NCI-H187 treated with DMSO at 0.1 percent for 48 hours (cell line): ENCODE results near the gene MGAT4B.
"Not testable (repeated sequence)": the region's sequence is repeated elsewhere in the genome, so short reads cannot be mapped to it uniquely, and the experiment has no call there.

Experiments used
- DNase-seq: peaks from one replicate; lab custom pipeline; 2025; lab: John Stamatoyannopoulos, UW

Gene MGAT4B

DNA sequence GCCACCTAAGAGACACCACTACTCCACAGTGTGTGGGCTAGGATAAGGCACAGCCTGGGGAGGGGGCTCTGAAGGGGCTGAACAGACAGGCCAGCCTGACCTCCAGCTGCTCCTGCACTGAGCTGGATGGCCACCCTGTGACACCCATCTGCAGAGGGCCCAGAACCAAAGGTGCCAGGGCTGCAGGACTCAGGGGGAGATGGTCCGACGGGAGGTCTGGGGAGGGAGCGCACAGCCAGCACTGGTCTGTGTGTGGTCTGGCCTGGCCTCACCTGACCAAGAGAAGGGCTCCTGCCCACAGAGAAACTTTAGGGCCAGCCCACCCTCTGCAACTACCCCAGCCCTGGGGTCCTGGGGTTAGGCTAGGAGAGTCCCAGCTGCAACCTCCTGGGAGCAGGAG lies 12.1 kb downstream of the MGAT4B start:
- no peak for DNase-seq

DNA sequence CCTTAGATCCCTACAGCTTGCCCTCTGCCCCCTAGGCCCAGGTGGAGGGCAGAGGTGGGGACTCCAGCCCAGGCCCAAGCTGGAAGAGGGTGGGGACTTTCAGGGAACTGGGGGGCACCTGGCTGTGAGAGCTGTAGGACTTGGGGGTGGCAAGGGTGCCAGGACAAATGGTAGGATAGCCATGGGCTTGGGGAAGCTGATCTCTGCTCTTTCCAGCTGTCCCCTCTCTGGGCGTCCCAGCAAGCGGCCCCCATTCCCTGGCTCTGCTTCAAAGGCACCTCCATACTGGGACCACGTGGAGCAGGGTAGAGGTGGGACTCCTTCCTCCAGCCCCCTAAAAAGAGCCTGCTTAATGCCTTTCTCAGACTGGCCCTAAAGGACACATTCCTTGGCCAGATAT lies 12.5 kb downstream of the MGAT4B start:
- no peak for DNase-seq

DNA sequence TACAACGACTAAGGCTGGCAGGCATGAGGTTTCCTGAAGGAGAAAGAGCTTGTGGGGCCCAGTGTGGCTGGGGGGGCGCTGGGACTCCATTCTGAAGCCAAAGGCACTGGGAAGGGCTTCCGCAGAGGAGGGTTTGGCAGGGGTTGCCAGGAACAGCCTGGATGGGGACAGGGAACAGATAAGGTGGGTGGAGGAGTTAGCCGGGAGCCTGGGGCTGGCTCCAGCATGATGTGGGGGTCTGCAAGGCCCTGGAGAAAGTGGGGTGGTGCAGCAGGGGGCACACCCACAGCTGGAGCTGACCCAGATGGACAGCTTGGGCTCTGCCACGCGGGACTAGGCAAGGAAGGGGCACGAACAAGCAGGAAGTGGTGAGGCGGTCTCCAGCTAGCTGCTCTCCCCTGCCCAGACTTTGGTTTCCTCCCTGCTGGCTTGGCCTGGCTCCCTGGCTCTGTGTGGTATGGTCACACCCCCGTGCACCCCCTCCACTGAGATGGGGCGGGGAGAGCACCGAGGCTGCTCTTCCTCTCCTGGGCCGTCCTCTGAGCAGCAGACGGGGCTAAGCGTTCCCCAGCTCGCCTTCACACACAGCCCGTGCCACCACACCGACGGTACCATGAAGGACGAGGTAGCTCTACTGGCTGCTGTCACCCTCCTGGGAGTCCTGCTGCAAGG lies 13.1 kb downstream of the MGAT4B start, which contains the start of gene LTC4S:
Gene LTC4S (plus strand): TSS at position 519 of the 672 bp plus-strand sequence. CDS start 95 bp downstream, at position 614.
- no peak for DNase-seq

DNA sequence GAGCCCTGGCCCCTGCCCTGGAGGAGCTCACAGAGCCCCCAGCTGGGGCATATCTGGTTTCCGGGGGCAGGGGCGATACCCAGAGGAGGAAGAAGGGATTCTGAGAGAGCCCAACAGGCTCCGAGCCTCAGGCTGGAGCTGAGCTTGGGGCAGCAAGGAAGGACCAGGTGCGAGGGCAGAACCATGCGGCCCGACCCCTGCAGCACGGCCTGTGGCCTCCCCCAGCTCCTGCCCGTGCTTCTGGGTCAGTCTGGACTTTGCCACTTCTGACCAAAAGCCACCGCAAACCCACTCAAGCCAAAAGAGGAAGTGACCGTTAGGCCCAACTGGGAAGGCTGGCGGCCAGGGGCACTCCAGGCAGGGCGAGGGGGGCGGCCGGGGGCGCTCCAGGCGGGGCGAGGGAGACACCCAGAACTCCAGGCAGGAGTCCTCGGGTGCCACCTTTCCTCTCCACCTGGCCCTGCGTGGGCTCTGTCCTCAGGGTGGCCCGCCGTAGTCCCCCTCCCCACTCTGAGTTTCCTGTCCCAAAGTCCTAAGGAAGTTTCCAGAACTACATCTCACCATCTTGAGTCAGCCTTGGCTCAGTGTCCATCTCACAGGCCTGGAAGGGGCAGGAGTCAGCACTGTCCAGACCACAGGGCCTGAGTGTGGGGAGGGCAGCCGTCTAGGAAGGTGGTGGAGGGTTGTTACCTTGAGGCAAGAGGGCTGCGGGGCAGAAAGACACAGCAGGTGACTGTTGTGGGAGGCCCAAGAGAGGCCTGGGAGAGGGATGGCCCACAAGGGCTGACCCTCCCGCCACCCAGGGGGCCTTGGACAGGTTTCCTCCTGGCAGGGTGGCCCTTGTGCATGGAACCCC lies 13.8 kb downstream of the MGAT4B start:
- no peak for DNase-seq

DNA sequence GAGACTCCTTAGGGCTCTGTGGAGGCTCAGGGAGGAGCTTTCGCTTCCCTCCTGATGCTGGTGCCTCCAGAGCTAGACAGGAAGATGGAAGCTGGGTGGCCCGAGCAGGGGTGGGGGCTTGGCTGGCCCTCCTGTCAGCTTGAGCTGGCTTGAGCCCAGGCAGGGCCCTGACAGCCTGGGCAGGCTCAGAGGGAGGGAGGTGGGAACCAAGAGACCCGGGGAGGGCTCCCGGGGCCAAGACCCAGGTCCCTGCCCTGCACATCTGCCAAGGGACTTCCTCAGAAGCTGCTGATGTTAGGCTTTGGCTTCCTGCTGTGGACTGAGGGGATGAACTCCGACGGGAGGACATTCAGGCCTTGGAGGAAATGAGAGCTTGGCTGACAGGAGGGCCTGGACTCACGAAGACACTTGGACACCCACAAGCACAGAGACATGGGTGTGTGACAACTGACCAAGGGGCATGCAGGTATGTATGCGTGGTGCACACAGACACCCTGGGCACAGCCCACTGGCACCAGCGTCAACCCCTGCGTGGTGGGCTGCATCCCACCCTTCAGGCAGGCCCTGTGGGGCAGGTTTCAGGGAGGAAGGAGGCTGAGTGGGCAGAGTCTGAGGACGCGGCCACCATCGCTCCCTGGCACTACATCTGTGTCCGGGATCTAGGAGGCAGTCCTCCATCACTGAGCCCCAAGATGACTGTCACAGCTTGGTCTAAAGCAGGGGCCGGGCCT lies 14.6 kb downstream of the MGAT4B start:
- no peak for DNase-seq

DNA sequence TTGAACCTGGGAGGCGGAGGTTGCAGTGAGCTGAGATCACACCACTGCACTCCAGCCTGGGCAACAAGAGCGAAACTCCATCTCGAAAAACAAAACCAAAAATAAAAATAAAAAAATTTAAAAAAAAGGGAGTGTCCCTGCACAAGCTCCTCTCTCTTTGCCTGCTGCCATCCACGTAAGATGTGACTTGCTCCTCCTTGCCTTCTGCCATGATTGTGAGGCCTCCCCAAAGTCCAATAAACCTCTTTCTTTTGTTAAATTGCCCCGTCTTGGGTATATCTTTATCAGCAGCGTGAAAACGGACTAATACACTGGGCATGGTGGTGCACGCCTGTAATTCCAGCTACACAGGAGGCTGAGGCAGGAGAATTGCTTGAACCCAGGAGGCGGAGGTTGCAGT lies 17.4 kb downstream of the MGAT4B start:
- DNase-seq = not testable (repeated sequence)

DNA sequence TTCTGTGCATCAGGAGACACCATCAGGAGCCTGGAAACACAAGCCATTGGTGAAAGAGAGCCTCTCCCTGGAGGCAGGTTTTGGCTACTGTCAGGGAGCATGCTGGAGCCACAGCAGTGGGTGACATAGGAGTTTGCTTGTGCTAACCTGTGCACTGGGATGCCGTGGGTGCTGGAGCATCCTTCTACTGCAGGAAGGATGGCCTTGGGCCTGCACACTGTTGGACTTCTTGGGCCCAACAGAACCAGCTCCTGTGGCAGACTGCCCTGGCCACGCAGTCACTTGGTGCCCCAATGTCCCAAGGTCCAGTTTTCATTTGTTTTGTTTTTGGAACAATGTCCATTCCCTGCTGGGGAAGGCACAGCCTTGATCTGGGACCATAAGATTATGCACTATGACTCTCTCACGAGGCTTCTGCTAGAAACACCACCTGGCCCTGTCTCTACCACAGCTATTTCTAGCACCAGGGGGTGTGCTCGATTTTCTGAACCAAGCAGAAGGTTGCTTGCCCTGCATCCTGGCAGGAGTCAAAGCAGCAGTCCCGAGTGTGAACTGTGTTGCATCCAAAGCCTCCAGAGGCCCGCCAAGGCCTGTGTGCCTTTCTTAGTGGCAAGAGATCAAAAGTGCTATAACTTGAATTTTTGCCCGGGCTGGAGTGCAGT lies 18.3 kb downstream of the MGAT4B start:
- no peak for DNase-seq

DNA sequence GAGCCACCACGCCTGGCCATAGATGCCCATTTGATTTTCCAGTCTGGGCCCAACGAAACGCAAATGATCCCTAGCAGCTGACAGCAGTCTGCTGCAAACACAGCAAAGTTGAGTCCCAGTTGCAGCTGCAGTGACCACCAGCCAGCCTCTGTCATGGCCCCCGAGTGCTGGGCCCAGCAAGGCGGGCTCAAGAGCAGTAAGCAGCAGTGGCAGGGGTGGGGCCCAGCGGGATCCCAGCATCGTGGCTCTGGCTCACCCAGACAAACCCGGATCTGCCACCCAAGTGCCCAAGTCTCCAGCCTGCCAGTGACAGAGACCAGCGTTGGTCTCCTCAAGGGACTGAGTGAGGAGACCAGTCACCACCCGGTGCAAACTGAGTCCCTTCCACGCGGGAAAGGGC lies 19.8 kb downstream of the MGAT4B start:
- no peak for DNase-seq

DNA sequence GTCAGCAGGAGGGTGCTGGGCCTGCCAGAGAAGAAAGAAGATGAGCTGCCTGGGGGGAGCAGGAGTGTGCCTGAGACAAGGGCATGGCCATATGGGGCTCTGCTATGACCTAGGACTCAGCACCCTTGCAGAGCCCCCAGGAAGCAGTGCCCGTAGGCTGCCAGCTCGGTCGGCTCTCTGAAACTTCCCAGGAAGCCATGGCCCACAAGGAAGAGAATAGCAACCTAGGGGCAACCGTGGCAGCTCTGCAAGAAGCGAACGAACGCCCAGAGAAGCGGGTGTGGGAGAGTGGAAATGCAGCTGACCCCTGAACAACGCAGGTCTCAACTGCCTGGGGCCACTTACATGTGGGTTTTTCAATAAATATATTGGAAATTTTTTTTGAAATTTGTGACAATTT lies 23.5 kb downstream of the MGAT4B start:
- no peak for DNase-seq

DNA sequence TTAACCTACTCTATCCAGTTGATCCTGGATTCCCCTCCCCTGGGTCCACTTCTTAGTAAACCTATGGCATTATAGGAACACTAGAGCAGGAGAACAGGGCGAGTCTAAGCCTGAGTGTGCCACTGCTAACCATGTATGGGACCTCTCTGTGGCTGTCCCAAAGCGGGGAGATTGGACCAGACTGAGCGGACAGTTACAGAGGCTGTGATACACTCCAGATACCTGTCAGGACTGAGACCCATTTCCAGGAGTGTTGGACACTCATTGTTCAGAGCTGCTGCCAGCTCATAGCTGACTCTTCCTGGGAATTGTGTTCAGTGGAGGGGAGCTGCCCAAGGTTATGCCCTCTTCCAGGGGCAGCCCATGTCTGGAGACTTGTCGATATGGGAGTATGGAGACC lies 24.8 kb downstream of the MGAT4B start:
- DNase-seq = no peak

DNA sequence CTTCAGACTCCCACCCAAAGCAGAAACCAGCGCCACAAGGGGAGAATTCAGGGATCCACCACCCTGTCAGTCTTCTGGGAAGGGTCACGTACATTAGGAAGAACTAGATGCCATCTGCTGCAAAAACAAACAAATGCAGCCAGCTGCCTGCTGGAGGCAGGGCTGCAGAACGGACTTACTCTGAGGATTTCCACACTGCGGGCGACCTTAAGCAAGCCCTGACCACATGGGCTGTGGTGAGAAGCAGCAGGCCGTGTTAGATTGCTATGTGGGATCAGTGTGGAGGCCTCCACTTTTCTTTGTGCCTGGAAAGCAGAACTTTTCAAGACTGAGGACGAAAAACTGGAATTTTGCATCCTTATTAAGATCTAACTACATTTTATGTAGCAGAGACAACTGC lies 26.3 kb downstream of the MGAT4B start:
- no peak for DNase-seq

DNA sequence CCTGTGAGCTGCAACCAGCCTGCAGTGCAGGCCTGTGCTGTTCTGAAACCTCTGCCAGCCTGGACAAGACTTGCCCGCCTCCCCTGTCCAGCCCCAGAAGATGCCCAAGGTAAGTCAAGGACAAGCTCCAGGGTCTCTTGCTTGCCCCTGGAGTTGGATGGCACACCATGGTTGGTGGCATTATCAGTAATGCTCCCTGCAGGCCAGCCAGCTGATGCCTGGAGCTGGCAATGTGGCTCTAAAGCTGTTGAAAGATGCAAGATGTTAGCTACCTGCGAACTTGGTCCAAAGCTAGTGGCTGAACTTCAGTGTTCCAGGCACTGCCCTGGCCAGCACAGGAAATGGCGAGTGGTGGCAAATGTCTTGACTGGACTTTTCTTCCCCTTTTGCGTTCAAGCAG lies 26.8 kb downstream of the MGAT4B start:
- no peak for DNase-seq

DNA sequence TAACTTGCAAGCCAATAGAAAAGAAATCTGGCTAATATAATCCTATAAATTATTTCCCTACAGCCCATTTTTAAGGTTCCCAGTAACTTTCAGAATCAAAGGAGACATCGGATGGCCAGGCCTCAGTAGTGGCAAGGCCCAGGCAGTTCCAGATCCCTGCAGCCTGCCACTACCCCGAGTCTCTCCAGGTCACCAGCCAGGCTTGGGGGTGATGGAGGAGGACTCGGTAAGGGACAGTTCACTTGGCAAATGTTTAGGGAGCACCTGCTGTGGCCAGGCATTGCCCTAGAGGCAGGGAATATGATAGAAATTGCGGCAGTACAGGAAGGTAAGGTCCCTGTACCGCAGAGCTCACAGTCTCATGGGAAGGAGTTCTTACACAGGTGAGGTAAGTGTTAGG lies 28.1 kb downstream of the MGAT4B start:
- DNase-seq = no peak

DNA sequence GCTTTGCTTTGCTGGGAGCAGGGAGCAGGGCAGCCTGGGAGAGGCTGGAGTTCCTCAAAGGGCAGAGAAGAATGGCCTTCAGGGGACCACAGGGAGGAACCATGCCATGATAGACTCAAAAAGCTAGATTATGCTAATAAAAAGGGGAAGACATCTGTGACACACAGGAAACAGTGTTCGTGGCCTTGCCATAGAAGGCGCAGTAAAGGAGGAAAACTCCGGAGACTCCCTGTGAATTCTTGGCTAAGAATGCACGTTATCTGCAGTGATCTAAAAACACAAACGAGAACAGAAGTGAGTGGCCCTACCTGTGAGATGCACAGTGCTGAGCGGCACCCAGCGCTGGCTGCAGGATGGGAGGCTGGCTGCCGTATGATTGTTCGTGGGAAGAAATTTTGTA lies 28.8 kb downstream of the MGAT4B start:
- no peak for DNase-seq

DNA sequence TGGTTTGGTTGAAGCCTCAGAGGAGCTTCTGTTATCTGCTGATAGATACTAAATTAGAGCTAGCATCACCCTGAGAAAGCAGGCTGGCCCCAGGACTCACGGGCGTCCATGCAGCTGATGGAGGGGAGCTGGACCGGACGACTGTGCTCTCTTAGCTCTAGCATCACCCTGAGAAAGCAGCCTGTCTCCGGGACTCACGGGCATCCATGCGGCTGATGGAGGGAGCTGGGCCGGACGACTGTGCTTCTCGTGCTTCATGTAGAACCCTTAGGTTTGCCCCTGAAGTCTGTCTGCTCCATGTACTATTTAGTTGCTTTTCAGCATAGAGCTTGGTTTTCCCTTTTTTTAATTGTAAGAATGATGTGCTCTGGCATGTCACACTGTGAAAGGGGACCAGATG lies 29.2 kb downstream of the MGAT4B start:
- no peak for DNase-seq

DNA sequence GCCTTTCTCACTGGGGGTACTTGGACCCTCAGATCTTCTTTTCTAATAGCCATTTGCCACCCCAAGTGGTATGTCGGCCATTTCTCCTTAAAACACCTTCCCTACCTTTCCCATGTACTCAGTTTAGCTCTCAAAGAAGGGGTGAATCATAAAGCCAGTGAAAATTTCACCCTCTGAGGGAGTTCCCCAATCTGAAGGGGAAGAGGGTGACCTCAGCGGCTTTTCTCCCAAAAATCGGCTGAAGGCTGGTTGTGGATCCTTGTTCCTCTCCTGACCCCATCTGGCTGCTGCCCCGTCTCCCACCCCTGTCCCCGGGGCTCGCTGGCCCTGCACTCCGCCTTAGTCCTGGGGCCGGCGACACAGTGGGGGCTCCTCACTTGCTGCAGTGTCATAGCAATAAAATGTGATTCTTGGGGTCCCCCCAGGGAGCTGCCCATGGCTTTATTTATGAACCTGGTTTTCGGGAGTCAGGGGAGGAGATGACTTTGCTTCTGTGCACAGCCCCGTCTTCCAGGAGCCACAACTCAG lies 30.2 kb downstream of the MGAT4B start:
- DNase-seq = no peak

DNA sequence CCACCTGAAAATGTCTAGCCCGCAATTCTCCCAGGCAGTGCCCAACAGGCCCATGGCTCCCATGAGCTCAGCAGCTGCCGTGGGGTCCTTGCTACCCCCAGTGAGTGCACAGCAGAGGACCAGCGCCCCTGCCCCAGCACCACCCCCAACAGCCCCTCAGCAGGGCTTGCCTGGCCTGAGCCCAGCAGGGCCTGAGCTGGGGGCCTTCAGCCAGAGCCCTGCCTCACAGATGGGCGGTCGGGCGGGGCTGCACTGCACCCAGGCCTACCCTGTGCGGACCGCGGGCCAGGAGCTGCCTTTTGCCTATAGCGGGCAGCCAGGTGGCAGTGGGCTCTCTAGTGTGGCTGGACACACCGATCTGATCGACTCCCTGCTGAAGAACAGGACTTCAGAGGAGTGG lies 32.2 kb downstream of the MGAT4B start:
- DNase-seq = no peak

DNA sequence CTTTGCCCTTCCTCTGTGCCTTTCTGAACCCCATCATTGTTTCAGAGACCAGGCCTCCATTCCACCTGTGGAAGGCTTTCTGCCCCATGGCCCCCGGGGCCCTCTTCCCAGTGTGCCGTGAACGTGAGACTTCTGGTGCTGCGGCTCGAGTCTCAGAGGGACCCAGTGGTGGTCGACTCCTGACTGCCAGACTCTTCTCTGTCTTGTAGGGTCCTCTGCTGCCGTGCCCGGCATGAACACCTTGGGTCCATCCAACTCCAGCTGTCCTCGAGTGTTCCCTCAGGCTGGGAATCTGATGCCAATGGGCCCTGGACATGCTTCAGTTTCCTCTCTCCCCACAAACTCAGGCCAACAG lies 33.0 kb downstream of the MGAT4B start:
- DNase-seq = no peak

DNA sequence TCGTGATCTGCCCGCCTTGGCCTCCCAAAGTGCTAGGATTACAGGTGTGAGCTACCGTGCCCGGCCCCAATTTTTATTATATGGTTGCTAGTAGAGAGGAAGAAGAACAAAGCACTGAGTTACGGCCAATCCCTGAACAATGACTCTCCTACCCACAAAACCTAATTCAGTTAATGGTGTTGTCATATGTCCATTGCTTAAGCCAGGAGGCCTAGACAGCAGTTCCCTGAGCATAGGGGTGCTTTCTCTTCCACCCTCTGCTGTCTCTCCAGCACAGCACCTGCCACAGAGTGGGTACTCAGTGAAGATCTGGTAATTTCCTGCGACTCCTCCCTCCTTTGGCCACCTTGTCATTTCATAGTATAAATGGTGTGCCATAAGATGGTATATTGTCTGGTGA lies 34.3 kb downstream of the MGAT4B start:
- DNase-seq = no peak

DNA sequence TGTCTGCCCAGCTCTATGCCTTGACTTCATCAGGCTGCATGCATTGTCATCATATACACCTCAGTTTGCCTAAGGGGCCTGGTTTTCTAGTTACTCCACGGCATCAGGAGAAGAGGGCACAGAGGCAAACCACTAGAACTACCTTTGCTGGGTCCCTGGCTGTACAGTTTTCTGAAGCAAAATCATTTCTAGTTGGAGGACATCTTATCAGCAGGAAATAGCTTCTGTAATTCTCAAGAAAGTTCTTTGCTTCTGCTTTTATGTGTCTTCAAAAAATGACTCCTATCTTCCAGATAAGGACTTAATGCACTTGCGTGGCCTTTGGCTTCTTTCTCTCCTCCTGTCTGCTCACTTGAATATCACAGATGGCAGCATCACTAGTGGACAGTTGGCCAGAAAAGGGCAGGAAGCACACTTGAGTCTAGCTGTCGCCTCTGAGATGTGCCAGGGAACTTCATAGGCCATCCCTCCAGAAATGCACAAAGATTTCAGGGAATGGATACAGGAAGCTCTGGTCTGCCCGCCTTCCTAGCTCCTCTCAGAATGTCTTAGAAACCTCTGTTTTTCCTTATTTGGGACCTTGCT lies 35.3 kb downstream of the MGAT4B start:
- DNase-seq = no peak

DNA sequence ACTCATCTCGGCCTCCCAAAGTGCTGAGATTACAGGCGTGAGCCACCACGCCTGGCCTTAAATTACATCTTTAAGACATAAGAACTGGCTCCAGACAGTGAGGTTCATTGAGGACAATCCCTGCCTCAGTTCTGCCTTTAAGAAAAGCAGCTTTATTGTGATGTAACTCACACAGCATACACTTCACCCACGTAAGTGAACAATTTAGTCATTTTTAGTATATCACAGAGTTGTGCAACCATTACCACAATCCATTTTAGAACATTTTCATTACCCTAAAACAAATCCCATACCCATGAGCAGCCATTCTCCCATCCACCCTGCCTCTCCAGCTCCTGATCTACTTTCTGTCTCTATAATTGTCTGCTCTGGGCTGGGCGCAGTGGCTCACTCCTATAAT lies 36.9 kb downstream of the MGAT4B start:
- no peak for DNase-seq

DNA sequence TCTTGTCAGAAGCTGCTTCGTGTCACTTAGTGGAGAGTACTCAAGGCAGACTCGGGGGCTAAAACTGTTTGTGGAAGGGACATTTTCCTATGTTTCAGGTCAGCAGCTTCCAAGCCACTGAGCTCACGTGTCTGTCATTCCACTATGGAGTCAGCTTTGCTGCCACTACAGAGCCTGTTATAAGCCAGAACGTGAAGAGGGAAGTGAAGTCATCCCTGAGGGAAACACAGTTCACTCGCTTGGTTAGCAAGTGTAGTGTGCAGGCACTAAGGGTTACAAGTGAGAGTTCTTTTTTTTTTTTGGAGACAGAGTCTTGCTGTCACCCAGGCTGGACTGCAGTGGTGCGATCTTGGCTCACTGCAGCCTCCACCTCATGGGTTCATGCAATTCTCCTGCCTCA lies 37.4 kb downstream of the MGAT4B start:
- no peak for DNase-seq
